NT2/D1 (cell line): Measurements from ENCODE around the gene COG7.

Experiments
- YY1 ChIP-seq: IDR thresholded peaks from 2 replicates; pipeline ENCODE4 v1.6.1; 2011; ENCODE audit not compliant: insufficient read length, insufficient read depth
- ZNF274 ChIP-seq: IDR thresholded peaks from 2 replicates; pipeline ENCODE4 v1.6.1; 2011; ENCODE audit warnings: mild to moderate bottlenecking, low read depth, low read length

DNA sequence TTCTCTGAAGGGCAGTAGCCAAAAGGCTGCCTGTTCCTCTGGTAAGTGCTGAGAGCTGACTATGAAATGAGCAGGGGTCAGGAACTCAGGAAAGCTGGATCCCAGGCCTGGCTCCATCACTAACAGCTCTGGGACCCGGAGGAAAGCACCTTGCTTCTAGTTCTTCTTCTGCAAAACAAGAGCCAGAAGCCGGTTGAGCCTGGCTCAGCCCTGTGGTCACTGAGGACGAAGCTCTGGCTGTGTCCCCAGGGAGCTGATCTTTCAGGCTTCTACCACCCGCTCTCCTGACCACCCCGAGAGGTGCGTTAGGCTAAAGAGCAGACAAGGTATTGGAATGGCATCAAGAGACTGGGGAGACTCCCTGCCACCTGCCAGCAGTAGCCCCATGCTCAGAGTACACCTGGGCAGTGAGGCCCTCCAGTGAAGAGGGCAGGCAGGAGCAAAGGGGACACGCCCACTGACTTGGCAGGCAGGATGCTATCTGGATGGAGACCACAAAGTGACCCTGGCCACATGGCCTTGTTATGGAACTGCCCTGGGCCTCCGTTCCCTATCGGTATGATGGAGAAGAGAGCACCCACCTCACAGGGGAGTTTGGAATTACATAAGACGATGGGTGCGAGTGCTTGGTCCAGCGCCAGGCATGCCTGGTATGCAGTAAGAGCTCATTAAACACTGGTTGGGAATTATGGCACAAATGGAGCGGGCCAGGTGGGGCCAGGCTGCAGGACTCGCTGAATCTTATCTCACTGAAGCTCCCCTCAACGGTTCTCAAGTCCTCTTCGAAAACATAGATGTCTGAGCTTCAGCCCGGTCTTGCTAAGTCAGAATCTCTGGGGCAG is 61.4 kb downstream of the COG7 start:
- TF ChIP-seq ZNF274 (no peak), YY1 (no peak)
